Measurements from ENCODE around the gene SIRT3.
"Not testable (repeated sequence)": the region's sequence is repeated elsewhere in the genome, so short reads cannot be mapped to it uniquely, and the experiment has no call there.

The SIRT3 gene

GRCh38 chr11:203056-203944 is 32.8 kb downstream of the SIRT3 start:
- no peak for DNase-seq

GRCh38 chr11:202490-202889 is 33.7 kb downstream of the SIRT3 start:
- DNase-seq = no peak

- no peak for DNase-seq
Measured at GRCh38 chr11:201966-202365, 34.2 kb downstream of the SIRT3 start.

- no peak for DNase-seq
Measured at GRCh38 chr11:200224-201003, 35.7 kb downstream of the SIRT3 start.

- DNase-seq = no peak
Measured at GRCh38 chr11:199782-200181, 36.4 kb downstream of the SIRT3 start.

- DNase-seq = no peak
Measured at GRCh38 chr11:199004-199581, 37.0 kb downstream of the SIRT3 start.

GRCh38 chr11:198236-198806 is 37.8 kb downstream of the SIRT3 start:
- DNase-seq = no peak

- DNase-seq = no peak
Measured at GRCh38 chr11:197741-198235, 38.4 kb downstream of the SIRT3 start.

GRCh38 chr11:196786-197731 is 39.1 kb downstream of the SIRT3 start:
- no peak for DNase-seq

- not testable (repeated sequence) for DNase-seq
Measured at GRCh38 chr11:193481-193880, 42.7 kb downstream of the SIRT3 start.

GRCh38 chr11:192674-193128 is 43.4 kb downstream of the SIRT3 start, which contains the start of gene SCGB1C1:
Gene SCGB1C1 (plus strand): TSS chr11:193078. CDS start chr11:193100, 22 bp downstream.
- DNase-seq = not testable (repeated sequence)

GRCh38 chr11:191490-192478 is 44.4 kb downstream of the SIRT3 start:
- not testable (repeated sequence) for DNase-seq

- not testable (repeated sequence) for DNase-seq
Measured at GRCh38 chr11:190546-190945, 45.6 kb downstream of the SIRT3 start.

- DNase-seq = not testable (repeated sequence)
Measured at GRCh38 chr11:189843-190311, 46.3 kb downstream of the SIRT3 start.

GRCh38 chr11:189200-189783 is 46.9 kb downstream of the SIRT3 start:
- not testable (repeated sequence) for DNase-seq

GRCh38 chr11:180242-180641 is 55.9 kb downstream of the SIRT3 start:
- DNase-seq = not testable (repeated sequence)
